SK-N-SH (cell line): ENCODE data around the gene KIF9.

ENCODE experiments used
- CTCF ChIP-seq: fragments of 200-600 bp; sonication (generic); IDR thresholded peaks from 2 replicates; pipeline ENCODE4 v1.6.1; 2017; ENCODE audit warnings: antibody characterized with exemption, mild to moderate bottlenecking, moderate library complexity
- EP300 ChIP-seq, 2 experiments: IDR thresholded peaks; 2 replicates each; pipeline versions ENCODE4 v1.4.0 to v1.6.1; 2012; ENCODE audit warnings: borderline replicate concordance in 1 of 2, low read depth in 1 of 2, low read length in 1 of 2
- IRF3 ChIP-seq: fragments of 150-350 bp; IDR thresholded peaks from 2 replicates; pipeline ENCODE4 v1.6.1; 2016; ENCODE audit warnings: mild to moderate bottlenecking, low read depth, low read length
- MXI1 ChIP-seq: IDR thresholded peaks from 2 replicates; pipeline ENCODE4 v1.6.1; 2012; ENCODE audit warnings: mild to moderate bottlenecking, low read depth, low read length, improper control_type of control experiment
- POLR2AphosphoS5 ChIP-seq: IDR thresholded peaks from 2 replicates; pipeline ENCODE4 v1.6.1; 2012; ENCODE audit warnings: low read depth, low read length
- REST ChIP-seq: IDR thresholded peaks from 2 replicates; pipeline ENCODE4 v1.6.1; 2012; ENCODE audit warnings: mild to moderate bottlenecking, low read depth, low read length, moderate library complexity
- RFX5 ChIP-seq: IDR thresholded peaks from 2 replicates; pipeline ENCODE4 v1.6.1; 2012; ENCODE audit warnings: mild to moderate bottlenecking, improper control_type of control experiment, low read length
- SMC3 ChIP-seq: IDR thresholded peaks from 2 replicates; pipeline ENCODE4 v1.6.1; 2012; ENCODE audit warnings: low read depth, low read length, improper control_type of control experiment
- TCF12 ChIP-seq: IDR thresholded peaks from 2 replicates; pipeline ENCODE4 v1.4.0; 2012
- ZBTB33 ChIP-seq: IDR thresholded peaks from 2 replicates; pipeline ENCODE4 v1.4.0; 2012; ENCODE audit warnings: low read depth, borderline replicate concordance

- no peak for TF ChIP-seq CTCF
- no peak for TF ChIP-seq REST
- no peak for TF ChIP-seq ZBTB33
- no peak for TF ChIP-seq RFX5
- TF ChIP-seq SMC3, result no peak
- no peak for TF ChIP-seq MXI1
- no peak for TF ChIP-seq EP300 (IDR thresholded peaks at IDR 0.05; ENCODE audit: borderline replicate concordance in 1 of 2, low read depth in 1 of 2, low read length in 1 of 2)
- TF ChIP-seq IRF3, result no peak
- no peak for TF ChIP-seq POLR2AphosphoS5
- no peak for TF ChIP-seq TCF12
These were observed 18.9 kb upstream of the KIF9 start for GRCh38 chr3:47301456-47301855.
